ENCODE data around the gene MAGOH. TPM values are rescaled to one million over a fixed set of nuclear protein-coding genes. Genes with fewer than 3 reads are reported as not detected.

The MAGOH gene
- total RNA-seq, 2 experiments from 2014 or later = 90.9 to 91.4 TPM

DNA sequence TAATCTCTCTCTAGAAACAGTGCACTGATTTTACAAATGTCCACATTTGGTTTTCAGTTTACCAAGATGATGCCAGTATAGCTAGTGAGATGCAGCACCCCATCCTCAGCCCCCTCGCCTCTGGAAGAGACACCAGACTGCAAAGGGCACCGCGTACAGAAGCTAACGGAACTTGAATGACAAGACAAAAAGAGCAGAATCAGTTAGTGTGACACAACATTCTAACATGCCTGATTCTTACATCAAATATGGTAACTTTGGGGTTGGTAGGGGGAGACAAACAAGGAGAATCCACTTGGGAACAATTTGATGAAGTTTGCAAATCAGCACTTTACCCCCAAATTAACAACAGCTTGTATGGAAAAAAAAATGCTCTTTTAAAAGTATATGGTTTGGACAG lies 4.1 kb upstream of the MAGOH start:
- Mint-ChIP-seq H3K27ac (no peak overlapping the region), H3K9me3 (no peaks in the 10 kb centered on the region), H3K4me1 (ENCODE audit: low read depth) (peaks cover 15% of the 10 kb centered on the region), H3K27me3 (no peaks in the 10 kb centered on the region), H3K36me3 (ENCODE audit: low read depth) (peaks cover 21% of the 10 kb centered on the region), H3K4me3 (no peak overlapping the region)
- intact Hi-C loops (cut with micrococcal nuclease) = no loop called here
- DNase-seq (no peak), ATAC-seq (no peak)
- TF ChIP-seq, protein P1, sequence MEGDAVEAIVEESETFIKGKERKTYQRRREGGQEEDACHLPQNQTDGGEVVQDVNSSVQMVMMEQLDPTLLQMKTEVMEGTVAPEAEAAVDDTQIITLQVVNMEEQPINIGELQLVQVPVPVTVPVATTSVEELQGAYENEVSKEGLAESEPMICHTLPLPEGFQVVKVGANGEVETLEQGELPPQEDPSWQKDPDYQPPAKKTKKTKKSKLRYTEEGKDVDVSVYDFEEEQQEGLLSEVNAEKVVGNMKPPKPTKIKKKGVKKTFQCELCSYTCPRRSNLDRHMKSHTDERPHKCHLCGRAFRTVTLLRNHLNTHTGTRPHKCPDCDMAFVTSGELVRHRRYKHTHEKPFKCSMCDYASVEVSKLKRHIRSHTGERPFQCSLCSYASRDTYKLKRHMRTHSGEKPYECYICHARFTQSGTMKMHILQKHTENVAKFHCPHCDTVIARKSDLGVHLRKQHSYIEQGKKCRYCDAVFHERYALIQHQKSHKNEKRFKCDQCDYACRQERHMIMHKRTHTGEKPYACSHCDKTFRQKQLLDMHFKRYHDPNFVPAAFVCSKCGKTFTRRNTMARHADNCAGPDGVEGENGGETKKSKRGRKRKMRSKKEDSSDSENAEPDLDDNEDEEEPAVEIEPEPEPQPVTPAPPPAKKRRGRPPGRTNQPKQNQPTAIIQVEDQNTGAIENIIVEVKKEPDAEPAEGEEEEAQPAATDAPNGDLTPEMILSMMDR (IDR thresholded peaks at IDR 0.05) = no peak
- POLR2A ChIA-PET = interaction anchor here (0.7 kb wide), 1 partner anchor 165 kb away, joined by 3 read pairs; no protein-coding TSS in a partner anchor
- CTCF ChIA-PET = no interaction called here

DNA sequence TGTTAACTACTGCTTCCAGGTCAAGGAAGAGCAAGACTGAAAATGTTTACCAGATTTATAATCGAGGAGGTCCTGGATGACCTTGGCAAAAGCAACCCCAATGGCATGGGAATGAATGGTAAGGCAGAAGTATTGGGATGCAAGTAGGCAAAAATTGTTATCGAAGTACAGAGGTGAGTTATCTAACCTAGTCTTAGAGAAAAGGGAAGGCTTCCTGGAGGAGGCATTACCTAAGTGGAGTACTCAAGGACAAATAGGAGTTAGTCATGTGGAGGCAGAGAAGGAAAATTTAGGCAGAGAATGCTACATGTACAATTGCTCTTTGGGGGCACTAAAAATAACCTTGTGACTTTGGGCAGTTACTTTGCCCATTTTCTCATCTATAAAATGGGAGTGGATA lies 3.5 kb upstream of the MAGOH start:
- Mint-ChIP-seq H3K27me3 (no peaks in the 10 kb centered on the region), H3K27ac (no peak overlapping the region), H3K4me1 (ENCODE audit: low read depth) (peaks cover 17% of the 10 kb centered on the region), H3K36me3 (ENCODE audit: low read depth) (peaks cover 15% of the 10 kb centered on the region), H3K4me3 (no peak overlapping the region), H3K9me3 (no peaks in the 10 kb centered on the region)
- DNase-seq = no peak
- no peak for ATAC-seq
- CTCF ChIA-PET = no interaction called here
- TF ChIP-seq, protein P1 (IDR thresholded peaks at IDR 0.05) = no peak
- POLR2A ChIA-PET = interaction anchor here (0.7 kb wide), 1 partner anchor 165 kb away, joined by 3 read pairs; no protein-coding TSS in a partner anchor
- intact Hi-C loops (cut with micrococcal nuclease) = no loop called here

DNA sequence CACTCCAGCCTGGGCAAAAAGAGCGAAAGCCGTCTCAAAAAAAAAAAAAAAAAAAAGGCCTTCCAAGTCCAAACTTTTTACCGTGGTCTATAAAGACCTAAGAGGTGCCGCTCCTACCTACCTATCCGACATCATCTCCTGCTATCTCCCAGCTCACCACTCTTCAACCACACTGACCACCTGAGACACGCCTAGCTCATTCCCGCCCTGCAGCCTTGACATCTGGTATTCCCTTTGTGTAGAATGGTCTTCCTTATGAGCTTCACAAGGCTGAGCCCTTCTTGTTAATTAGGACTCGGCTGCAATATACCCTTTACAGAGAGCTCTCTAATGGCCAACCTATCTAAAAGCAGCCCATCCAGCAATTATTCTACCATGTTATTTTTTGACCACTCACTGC lies 680 bp downstream of the MAGOH start:
- intact Hi-C loops (cut with micrococcal nuclease) = no loop called here
- H3K27ac Mint-ChIP-seq = peak overlapping the region; percentile 88
- peaks cover 30% of the 10 kb centered on the region for H3K36me3 Mint-ChIP-seq (ENCODE audit: low read depth)
- peak overlapping the region; percentile 98 for H3K4me3 Mint-ChIP-seq
- ChIA-PET POLR2A (interaction anchor here (0.9 kb wide), 1 partner anchor 9 kb away, joined by 3 read pairs; no protein-coding TSS in a partner anchor), CTCF (no interaction called here)
- H3K27me3 Mint-ChIP-seq = no peaks in the 10 kb centered on the region
- TF ChIP-seq, protein P1 (IDR thresholded peaks at IDR 0.05) = no peak
- ATAC-seq (no peak), DNase-seq (no peak)
- peaks cover 30% of the 10 kb centered on the region for H3K4me1 Mint-ChIP-seq (ENCODE audit: low read depth)
- no peaks in the 10 kb centered on the region for H3K9me3 Mint-ChIP-seq

DNA sequence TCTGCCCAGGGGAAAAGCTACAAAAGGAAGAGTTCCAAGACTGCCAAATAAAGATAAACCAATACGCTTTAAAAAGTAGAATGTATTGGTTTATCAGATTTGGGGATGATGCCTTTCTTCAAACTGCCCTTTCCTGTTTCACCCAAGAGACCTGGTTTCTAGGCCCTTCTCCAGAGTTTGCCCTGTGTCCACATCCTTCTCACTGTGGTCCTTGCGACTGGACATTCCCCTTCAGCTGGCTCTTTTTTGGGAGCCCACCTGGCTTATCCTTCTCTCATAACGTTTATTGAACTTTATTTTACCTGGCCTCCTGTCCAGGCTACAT lies 17.4 kb downstream of the MAGOH start:
- CTCF ChIA-PET = interaction anchor here (1.7 kb wide), 1 partner anchor 14 kb away, joined by 5 read pairs; no protein-coding TSS in a partner anchor
- ATAC-seq (no peak), DNase-seq (no peak)
- intact Hi-C loops (cut with micrococcal nuclease) = no loop called here
- Mint-ChIP-seq H3K4me3 (peak overlapping the region; percentile 88), H3K9me3 (no peaks in the 10 kb centered on the region), H3K4me1 (ENCODE audit: low read depth) (peaks cover 20% of the 10 kb centered on the region), H3K27me3 (no peaks in the 10 kb centered on the region), H3K27ac (peak overlapping the region; percentile 97), H3K36me3 (ENCODE audit: low read depth) (no peaks in the 10 kb centered on the region)
- POLR2A ChIA-PET = interaction anchor here (0.6 to 3.4 kb wide), 6 partner anchors 10 to 854 kb away, joined by 3 to 15 read pairs (median 6); partner anchors contain the start of gene CPT2
- TF ChIP-seq, protein P1 (IDR thresholded peaks at IDR 0.05) = no peak

DNA sequence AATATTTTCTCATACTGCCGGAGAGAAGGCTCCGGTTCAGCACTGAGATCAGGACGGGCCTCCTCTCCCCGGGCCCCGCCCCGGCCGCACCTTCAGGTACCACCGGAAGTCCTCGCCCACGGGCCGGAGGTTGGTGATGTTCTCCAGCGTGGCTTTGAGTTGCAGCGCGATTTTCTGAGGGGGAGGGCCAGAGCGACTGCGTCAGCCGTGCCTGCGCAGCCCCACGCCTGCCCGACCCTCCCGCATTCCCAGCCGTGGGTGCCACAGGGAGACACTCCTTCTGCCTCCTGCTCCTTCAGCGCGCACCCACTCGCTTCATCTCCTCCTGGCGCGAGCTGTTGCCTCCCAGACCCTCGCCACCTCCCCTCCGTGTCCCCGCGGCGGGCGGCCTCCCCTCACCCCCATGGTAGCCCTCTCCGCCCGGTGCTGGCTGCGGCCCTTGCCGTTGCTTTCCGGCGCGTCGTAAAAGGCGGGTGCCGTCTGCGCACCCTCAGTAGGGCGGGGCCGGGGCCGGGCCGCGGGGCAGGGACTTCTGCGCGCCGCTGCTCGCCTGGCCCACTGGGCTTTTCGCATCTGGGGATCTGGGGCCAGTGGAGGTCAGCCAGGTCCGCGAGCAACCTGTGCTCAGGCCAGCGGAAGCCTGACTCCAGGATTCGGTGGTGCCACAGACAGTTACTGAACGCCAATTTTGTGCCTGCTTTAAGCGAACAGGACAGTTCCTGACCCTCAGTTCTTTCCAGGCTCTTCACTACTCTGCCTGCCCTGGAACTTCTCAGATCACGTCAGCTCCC lies 18.0 kb downstream of the MAGOH start, which contains the start of gene CZIB:
Gene CZIB (minus strand): TSS at position 464 of the 791 bp plus-strand sequence. CDS start 59 bp downstream, at position 405.
- intact Hi-C loops (cut with micrococcal nuclease) = no loop called here
- CTCF ChIA-PET = interaction anchor here (1.9 kb wide), 1 partner anchor 38 kb away, joined by 6 read pairs; no protein-coding TSS in a partner anchor
- Mint-ChIP-seq H3K4me3 (peak within 1 kb of the TSS; percentile 88), H3K4me1 (ENCODE audit: low read depth) (peaks cover 20% of the 10 kb centered on the region), H3K27me3 (no peaks in the 10 kb centered on the region), H3K9me3 (no peaks in the 10 kb centered on the region), H3K27ac (peak within 1 kb of the TSS; percentile 97), H3K36me3 (ENCODE audit: low read depth) (no peaks in the 10 kb centered on the region)
- ATAC-seq (peak; percentile 94), DNase-seq (peak; percentile 99)
- TF ChIP-seq, protein P1 (IDR thresholded peaks at IDR 0.05) = no peak
- POLR2A ChIA-PET = interaction anchor here (0.6 to 3.4 kb wide), 6 partner anchors 8 to 854 kb away, joined by 3 to 15 read pairs (median 5); partner anchors contain the start of gene CPT2
